Measurements from ENCODE around the gene CDC42BPB. TPM values are rescaled to one million over a fixed set of nuclear protein-coding genes. Genes with fewer than 3 reads are reported as not detected.

CDC42BPB gene
- total RNA-seq, 6 donors from 2014 or later = 108 to 268 (median 124) TPM

GRCh38 chr14:102911541-102911951 lies 145.8 kb downstream of the CDC42BPB start:
- TF ChIP-seq POLR2A (IDR thresholded peaks at IDR 0.05) (no peak), POLR2AphosphoS5 (IDR thresholded peaks at IDR 0.05) (no peak), CTCF (IDR thresholded peaks at IDR 0.05) (no peak), EP300 (IDR thresholded peaks at IDR 0.05) (no peak)
- DNase-seq = peak in 1 of 2 donors; percentile 47
- Histone ChIP-seq H3K27ac (no peak overlapping the region), H3K9me3 (no peaks in the 10 kb centered on the region), H3K4me3 (no peak overlapping the region), H3K27me3 (no peaks in the 10 kb centered on the region), H3K36me3 (peaks cover 0 to 12% (median 9%) of the 10 kb centered on the region in 4 donors), H3K4me1 (no peaks in the 10 kb centered on the region)
- WGBS, 2 donors = 91 to 95% methylated on average over 12 to 16 of the region's 19 CpGs
- no peak for ATAC-seq (ENCODE audit: low FRiP score in 2 of 2)

- TF ChIP-seq EP300 (IDR thresholded peaks at IDR 0.05) (no peak), CTCF (IDR thresholded peaks at IDR 0.05) (no peak), POLR2A (IDR thresholded peaks at IDR 0.05) (no peak), POLR2AphosphoS5 (IDR thresholded peaks at IDR 0.05) (no peak)
- peaks cover 0 to 19% (median 12%) of the 10 kb centered on the region in 4 donors for H3K36me3 ChIP-seq
- 95 to 96% methylated on average over 8 to 21 of the region's 21 CpGs for WGBS, 2 donors
- no peaks in the 10 kb centered on the region for H3K27me3 ChIP-seq
- H3K27ac ChIP-seq = no peak overlapping the region
- ATAC-seq (ENCODE audit: low FRiP score in 2 of 2) (no peak), DNase-seq (peak in 1 of 2 donors; percentile 72)
- H3K4me1 ChIP-seq = no peaks in the 10 kb centered on the region
- no peaks in the 10 kb centered on the region for H3K9me3 ChIP-seq
- H3K4me3 ChIP-seq = no peak overlapping the region
Measured at GRCh38 chr14:102910442-102910841, 146.9 kb downstream of the CDC42BPB start.

- Histone ChIP-seq H3K36me3 (peaks cover 4 to 24% (median 17%) of the 10 kb centered on the region in 4 donors), H3K27ac (no peak overlapping the region), H3K4me3 (no peak overlapping the region), H3K4me1 (no peaks in the 10 kb centered on the region), H3K27me3 (no peaks in the 10 kb centered on the region), H3K9me3 (no peaks in the 10 kb centered on the region)
- WGBS, 2 donors = 78 to 91% methylated on average over 4 to 10 of the region's 10 CpGs
- ATAC-seq (ENCODE audit: low FRiP score in 2 of 2) = no peak
- DNase-seq = peak in 1 of 2 donors; percentile 32
- TF ChIP-seq POLR2AphosphoS5 (IDR thresholded peaks at IDR 0.05) (no peak), POLR2A (IDR thresholded peaks at IDR 0.05) (no peak), EP300 (IDR thresholded peaks at IDR 0.05) (no peak), CTCF (IDR thresholded peaks at IDR 0.05) (no peak)
Measured at GRCh38 chr14:102909911-102910310, 147.4 kb downstream of the CDC42BPB start.

- no peak for ATAC-seq (ENCODE audit: low FRiP score in 2 of 2)
- TF ChIP-seq POLR2A (IDR thresholded peaks at IDR 0.05) (no peak), CTCF (IDR thresholded peaks at IDR 0.05) (no peak), POLR2AphosphoS5 (IDR thresholded peaks at IDR 0.05) (no peak), EP300 (IDR thresholded peaks at IDR 0.05) (no peak)
Measured at GRCh38 chr14:102909462-102909861, 147.9 kb downstream of the CDC42BPB start.

More at GRCh38 chr14:102909462-102909861, 147.9 kb downstream of the CDC42BPB start:
- WGBS, 2 donors = 91 to 100% methylated on average over 3 to 10 of the region's 10 CpGs
- Histone ChIP-seq H3K27ac (no peak overlapping the region), H3K4me3 (no peak overlapping the region), H3K27me3 (no peaks in the 10 kb centered on the region), H3K36me3 (peaks cover 4 to 26% (median 19%) of the 10 kb centered on the region in 4 donors), H3K9me3 (no peaks in the 10 kb centered on the region), H3K4me1 (no peaks in the 10 kb centered on the region)
- DNase-seq = peak in 1 of 2 donors; percentile 69

Data from upper lobe of left lung (tissue), 6 donors.